ENCODE data around the gene THAP5.

Gene THAP5

GRCh38 chr7:108569381-108570145 lies at the start of gene THAP5, which contains the start of gene DNAJB9:
Gene THAP5 (minus strand): TSS chr7:108569706. CDS start chr7:108569569, 137 bp downstream.
Gene DNAJB9 (plus strand): TSS chr7:108569874. CDS start chr7:108571727, 1,853 bp downstream.
- in situ Hi-C loops (cut with MboI; ENCODE audit: low pct_unique_long_range_greater_than_20kb, low sequenced_read_pairs): no loop called here
- peak; percentile 99 for DNase-seq

- in situ Hi-C loops (cut with MboI; ENCODE audit: low pct_unique_long_range_greater_than_20kb, low sequenced_read_pairs): no loop called here
- no peak for DNase-seq
Observed at GRCh38 chr7:108618056-108618455, 48.5 kb upstream of the THAP5 start.

DNA sequence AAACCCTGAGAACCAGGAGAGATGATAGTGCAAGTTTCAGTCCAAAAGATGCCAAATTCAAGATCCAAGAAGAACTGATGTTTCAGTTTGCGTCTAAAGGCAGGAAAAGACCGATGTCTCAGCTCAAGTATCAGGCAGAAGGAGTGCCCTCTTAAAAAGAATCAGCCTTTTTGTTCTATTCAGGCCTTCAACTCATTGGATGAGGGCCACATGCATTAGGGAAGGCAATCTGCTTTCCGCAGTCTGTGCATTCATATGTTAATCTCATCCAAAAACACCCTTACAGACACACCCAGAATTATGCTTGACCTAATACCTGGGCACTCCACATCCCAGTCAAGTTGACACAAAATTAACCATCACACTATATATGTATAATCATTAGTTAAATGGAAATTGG lies 45.4 kb upstream of the THAP5 start:
- no peak for DNase-seq
- in situ Hi-C loops (cut with MboI; ENCODE audit: low pct_unique_long_range_greater_than_20kb, low sequenced_read_pairs): no loop called here

DNA sequence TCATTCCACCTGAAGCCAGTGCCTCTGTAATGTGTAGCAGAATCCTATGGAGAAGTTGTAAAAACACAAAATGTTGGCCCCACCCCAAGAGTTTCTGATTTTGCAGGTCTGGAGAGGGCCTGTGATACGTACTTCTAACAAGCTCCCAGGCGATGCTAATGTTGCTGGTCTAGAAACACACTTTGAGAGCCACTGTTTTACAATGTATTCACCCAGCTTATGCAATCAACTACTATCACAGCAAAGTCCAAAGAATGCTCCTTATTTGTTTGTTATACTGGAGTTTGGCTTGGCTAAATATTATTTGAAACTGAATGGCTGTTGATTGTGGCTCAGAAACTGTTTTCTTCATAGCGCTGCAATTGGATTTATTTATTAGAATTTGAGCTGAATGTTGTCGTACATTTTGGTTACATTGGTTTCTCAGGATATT lies 44.5 kb upstream of the THAP5 start:
- in situ Hi-C loops (cut with MboI; ENCODE audit: low pct_unique_long_range_greater_than_20kb, low sequenced_read_pairs): no loop called here
- DNase-seq: no peak

- in situ Hi-C loops (cut with MboI; ENCODE audit: low pct_unique_long_range_greater_than_20kb, low sequenced_read_pairs): no loop called here
- DNase-seq: peak; percentile 68
Observed at GRCh38 chr7:108613147-108613948, 43.8 kb upstream of the THAP5 start.

DNA sequence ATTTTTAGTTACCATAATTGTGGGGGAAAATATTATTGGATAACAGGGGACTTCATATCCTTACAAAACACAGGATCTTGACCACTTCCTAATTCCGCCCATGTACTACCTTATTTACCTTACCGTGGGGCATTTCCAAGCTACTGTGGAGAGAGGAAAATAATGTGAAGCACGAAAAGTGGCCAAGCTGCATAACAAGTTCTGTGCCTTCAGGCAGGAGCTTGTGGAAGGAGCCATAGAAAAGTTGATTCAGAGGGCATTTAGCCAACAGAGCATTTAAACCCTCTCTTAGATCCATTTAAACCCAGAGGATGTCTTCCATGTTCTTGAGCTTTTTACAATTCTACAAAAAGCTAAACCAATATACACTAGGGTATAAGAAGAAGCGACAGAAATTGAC lies 41.8 kb upstream of the THAP5 start:
- in situ Hi-C loops (cut with MboI; ENCODE audit: low pct_unique_long_range_greater_than_20kb, low sequenced_read_pairs): no loop called here
- no peak for DNase-seq

- DNase-seq: no peak
- in situ Hi-C loops (cut with MboI; ENCODE audit: low pct_unique_long_range_greater_than_20kb, low sequenced_read_pairs): no loop called here
Observed at GRCh38 chr7:108609643-108610042, 40.1 kb upstream of the THAP5 start.

- in situ Hi-C loops (cut with MboI; ENCODE audit: low pct_unique_long_range_greater_than_20kb, low sequenced_read_pairs): no loop called here
- no peak for DNase-seq
Observed at GRCh38 chr7:108605559-108606201, 36.2 kb upstream of the THAP5 start.

DNA sequence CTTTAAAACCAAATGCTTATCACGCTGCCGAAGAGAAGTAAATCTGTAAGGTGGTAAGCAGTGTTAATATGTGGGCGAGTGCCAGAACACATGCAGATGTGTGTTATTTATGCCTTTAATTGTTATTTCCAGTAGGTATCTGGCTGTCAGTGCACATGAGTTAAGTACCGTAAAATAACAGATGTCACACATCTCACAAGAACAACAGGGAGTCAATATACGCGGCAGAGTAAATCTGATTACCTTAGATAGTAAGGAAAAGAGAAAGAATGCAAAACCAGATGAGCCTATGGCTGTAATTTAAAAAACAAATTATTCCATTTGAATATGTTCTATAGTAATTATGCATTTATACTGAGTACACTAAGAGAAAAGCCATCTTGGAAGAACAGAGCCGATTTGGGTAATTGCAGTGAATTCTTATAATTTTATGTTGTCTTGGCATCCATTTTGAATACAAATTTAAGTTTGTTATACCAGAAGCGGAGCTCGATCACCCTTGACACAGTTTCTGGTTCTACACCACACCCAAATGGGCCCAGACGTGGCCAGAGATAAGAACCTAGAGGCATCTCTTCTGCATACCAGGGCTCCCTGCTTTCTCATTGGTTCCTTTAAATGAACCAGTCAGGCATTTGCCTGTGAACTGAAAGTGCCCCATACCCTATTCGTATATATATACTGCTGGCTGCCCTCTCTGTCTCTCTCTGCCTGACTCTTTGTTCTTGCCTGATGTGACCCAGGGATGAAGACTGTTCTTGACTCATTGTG lies 35.0 kb upstream of the THAP5 start:
- DNase-seq: no peak
- in situ Hi-C loops (cut with MboI; ENCODE audit: low pct_unique_long_range_greater_than_20kb, low sequenced_read_pairs): no loop called here

- DNase-seq: no peak
- in situ Hi-C loops (cut with MboI; ENCODE audit: low pct_unique_long_range_greater_than_20kb, low sequenced_read_pairs): no loop called here
Observed at GRCh38 chr7:108603656-108604306, 34.3 kb upstream of the THAP5 start.

DNA sequence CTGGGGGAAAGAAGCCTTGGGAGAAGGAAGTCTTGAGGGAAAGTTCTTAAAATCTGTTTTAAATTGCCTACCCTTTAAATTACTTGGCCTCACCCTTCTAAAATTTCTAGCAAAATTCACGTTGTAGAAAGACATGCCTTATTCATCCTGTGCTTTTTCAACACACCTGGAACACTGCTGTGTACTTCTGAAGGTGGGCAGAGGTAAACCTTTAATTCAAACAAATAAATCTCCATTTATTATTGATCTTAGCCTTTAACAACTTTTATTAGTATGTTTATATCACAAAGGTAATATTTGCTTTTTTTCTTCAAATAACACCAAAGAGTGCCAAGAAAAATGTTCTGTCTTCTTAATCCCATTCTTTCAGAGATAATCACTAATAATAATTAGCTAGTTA lies 30.9 kb upstream of the THAP5 start:
- in situ Hi-C loops (cut with MboI; ENCODE audit: low pct_unique_long_range_greater_than_20kb, low sequenced_read_pairs): no loop called here
- DNase-seq: no peak

DNA sequence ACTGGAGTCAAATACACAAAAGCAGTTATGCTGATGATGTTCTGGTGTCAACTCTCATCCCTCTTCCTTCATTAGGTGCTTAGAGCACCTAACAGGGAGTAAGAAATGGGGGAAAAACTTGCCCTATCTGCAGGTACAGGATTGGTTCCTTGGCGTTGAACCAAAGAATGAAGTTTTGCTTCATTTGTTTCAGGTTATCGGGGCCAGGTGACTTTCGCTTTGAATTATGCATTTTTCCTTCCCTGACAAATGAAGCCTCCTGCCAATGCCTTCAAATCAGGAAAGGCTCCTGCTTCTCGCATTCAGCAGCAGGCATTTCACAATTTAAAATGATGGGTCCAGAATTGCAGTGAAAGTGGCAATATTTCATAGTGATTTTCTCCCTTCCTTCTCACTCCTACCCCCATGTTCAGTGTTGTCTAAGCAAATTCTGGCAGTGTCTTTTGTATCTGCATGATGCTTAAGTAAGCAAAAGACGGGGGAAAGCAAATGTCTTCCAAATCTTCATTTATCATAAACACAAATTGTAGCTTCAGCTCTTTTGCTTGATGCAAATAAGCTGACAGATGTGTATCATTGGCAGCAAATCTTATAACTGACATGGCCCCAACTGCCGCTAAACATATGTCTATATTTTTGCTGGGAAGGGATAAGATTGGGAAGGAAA lies 29.5 kb upstream of the THAP5 start:
- in situ Hi-C loops (cut with MboI; ENCODE audit: low pct_unique_long_range_greater_than_20kb, low sequenced_read_pairs): no loop called here
- no peak for DNase-seq

- in situ Hi-C loops (cut with MboI; ENCODE audit: low pct_unique_long_range_greater_than_20kb, low sequenced_read_pairs): no loop called here
- no peak for DNase-seq
Observed at GRCh38 chr7:108598153-108598552, 28.6 kb upstream of the THAP5 start.

GRCh38 chr7:108596560-108596959 lies 27.1 kb upstream of the THAP5 start:
- no peak for DNase-seq
- in situ Hi-C loops (cut with MboI; ENCODE audit: low pct_unique_long_range_greater_than_20kb, low sequenced_read_pairs): no loop called here

- in situ Hi-C loops (cut with MboI; ENCODE audit: low pct_unique_long_range_greater_than_20kb, low sequenced_read_pairs): no loop called here
- no peak for DNase-seq
Observed at GRCh38 chr7:108592646-108593201, 23.2 kb upstream of the THAP5 start.

- in situ Hi-C loops (cut with MboI; ENCODE audit: low pct_unique_long_range_greater_than_20kb, low sequenced_read_pairs): no loop called here
- DNase-seq: no peak
Observed at GRCh38 chr7:108590606-108591005, 21.1 kb upstream of the THAP5 start.

- in situ Hi-C loops (cut with MboI; ENCODE audit: low pct_unique_long_range_greater_than_20kb, low sequenced_read_pairs): no loop called here
- DNase-seq: no peak
Observed at GRCh38 chr7:108589874-108590273, 20.4 kb upstream of the THAP5 start.

GRCh38 chr7:108589199-108589598 lies 19.7 kb upstream of the THAP5 start:
- in situ Hi-C loops (cut with MboI; ENCODE audit: low pct_unique_long_range_greater_than_20kb, low sequenced_read_pairs): no loop called here
- no peak for DNase-seq

Data from KBM-7 (cell line).